Measurements from ENCODE around the gene ERV3-1.
A peak's percentile ranks its signal among the peaks of the same experiment; 100 is the strongest.
"Not testable (repeated sequence)": the region's sequence is repeated elsewhere in the genome, so short reads cannot be mapped to it uniquely, and the experiment has no call there.

The ERV3-1 gene

GRCh38 chr7:64999165-65000004 is 7.1 kb downstream of the ERV3-1 start:
- no peak for DNase-seq

DNA sequence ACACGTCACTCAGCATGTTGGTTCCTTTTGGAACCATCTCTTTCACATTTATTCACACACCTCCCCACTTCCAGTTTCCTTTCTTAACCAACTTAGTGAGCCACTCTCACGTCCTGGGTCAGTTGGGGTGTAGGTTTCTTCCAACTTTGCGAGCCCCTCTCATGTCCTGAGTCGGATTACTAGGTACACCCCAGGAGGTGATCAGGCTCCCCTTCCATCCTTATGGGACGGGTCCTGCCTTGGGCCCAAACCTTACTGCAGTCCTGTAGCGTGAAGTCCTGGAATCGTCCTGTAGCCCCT is 7.7 kb downstream of the ERV3-1 start:
- DNase-seq = no peak

- no peak for DNase-seq
Measured at GRCh38 chr7:64997927-64998391, 8.5 kb downstream of the ERV3-1 start.

DNA sequence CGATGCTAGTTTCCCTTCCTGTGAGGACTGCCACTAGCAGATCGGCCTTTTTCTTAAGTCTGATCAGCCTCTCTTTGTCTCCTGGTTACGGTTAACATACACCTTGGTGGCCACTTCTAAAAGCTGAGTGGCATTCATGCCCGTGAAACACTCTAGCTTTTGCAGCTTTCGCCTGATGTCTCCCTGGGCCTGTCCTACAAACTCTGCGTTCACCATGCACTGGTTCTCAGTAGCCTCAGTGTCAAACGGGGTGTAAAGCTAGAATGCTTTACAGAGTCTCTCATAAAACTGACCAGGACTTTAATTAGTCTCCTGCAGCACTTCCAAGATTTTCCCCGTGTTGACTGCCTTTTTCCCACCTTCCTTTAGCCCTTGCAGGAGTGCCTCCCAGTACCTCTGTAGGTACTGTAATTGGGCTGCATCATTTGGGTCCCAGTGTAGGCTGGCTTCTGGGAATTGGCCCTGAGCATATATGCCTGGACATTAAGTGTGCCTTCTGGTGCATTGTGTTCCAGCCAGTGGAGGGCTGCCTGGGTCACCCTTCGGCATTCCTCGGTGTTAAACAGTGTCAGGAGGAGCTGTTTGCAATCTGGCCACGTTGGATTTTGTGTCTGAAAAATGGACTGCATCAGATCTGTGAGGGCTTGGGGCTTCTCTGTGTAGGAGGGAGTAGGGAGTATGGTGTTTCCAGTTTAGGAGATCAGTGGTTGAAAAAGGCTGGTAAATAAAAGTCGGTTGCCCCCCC is 9.2 kb downstream of the ERV3-1 start:
- no peak for DNase-seq

- no peak for DNase-seq
Measured at GRCh38 chr7:64996305-64996704, 10.2 kb downstream of the ERV3-1 start.

GRCh38 chr7:64993901-64994300 is 12.6 kb downstream of the ERV3-1 start:
- no peak for DNase-seq

- DNase-seq = no peak
Measured at GRCh38 chr7:64992971-64993370, 13.5 kb downstream of the ERV3-1 start.

GRCh38 chr7:64990936-64991335 is 15.6 kb downstream of the ERV3-1 start, which contains the start of gene ZNF117:
ZNF117 (minus strand) TSS chr7:64991036.
- DNase-seq = no peak

DNA sequence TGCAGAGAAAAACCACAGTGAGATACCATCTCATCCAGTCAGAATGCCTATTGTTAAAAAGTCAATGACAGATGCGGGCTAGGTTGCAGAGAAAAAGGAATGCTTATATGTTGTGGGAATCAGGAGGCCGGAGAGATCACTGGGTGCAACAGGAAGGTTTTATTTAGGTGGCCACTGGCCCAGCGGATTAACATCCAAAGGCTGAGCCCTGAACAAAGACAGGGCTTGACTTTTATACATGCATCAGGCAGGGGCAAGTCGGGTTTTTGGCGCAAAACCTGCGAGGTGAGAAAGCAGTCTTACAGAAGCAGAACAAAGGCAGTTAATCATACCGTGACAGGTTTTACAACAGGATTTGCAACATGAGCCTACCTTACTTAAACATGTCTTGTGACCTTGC is 16.3 kb downstream of the ERV3-1 start:
- DNase-seq = no peak

DNA sequence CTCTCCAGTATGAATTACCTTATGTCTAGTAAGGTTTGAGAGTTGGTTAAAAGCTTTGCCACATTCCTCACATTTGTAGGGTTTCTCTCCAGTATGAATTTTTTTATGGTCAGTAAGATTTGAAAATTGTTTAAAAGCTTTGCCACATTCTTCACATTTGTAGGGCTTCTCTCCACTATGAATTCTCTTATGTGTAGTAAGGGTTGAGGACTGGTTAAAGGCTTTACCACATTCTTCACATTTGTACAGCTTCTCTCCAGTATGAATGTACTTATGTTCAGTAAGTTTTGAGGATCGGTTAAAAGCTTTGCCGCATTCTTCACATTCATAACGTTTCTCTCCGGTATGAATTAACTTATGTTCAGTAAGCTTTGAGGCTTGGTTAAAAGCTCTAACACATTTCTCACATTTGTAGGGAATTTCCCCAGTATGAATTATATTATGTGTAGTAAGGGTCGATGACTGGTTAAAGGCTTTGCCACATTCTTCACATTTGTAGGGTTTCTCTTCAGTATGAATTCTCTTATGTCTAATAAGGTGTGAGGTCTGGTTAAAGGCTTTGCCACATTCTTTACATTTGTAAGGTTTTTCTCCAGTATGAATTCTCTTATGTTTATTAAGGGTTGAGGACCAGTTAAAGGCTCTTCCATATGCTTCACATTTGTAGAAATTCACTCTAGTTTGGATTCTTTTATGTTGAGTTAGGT is 27.8 kb downstream of the ERV3-1 start:
- DNase-seq = no peak

DNA sequence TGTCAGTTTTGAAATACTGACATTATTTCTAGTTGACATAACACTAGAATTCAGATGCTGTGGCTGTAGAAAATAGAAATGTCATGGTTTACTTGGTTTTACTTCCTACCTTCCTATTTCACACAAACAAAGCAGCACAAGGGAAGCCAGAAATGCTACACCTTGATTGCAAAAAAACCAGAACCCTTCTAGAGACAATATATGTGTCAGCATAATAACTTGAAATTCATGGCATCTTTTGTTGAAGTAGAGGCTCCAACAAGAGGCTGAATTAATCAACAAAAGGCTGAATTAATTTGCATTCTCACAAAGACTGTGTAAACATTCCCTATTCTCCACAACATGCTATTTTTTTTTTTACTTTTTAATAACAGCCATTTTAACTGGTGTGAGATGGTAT is 40.9 kb downstream of the ERV3-1 start:
- DNase-seq = no peak

- no peak for DNase-seq
Measured at GRCh38 chr7:64959072-64959747, 47.3 kb downstream of the ERV3-1 start.

DNA sequence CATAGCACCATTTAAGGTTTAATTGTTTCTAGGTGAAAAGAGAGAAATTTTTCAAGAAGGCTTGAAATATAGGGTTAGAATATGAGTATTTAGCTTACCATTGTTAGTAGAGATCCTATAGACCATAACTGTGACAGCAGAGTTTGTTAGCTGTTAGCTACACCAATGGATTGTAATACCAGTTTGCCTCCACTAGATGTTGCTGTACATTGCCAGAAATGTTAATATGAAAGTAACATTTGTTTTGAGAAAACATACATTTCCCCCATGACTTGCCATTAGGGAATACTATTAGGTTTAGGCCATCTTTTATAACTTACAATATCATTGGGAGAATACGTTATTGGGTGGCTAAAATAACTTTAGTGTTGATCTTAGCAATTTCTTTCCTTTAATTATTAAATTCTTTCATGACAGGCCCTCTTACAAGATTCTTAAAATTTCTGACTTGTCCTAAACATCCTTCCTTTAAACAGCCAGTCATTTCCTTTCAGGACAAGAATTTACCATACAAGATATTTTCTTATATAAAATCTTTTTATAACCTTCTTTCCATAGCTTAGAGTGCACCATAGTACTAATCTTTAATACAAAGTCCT is 55.1 kb downstream of the ERV3-1 start:
- peak; percentile 6 for DNase-seq

DNA sequence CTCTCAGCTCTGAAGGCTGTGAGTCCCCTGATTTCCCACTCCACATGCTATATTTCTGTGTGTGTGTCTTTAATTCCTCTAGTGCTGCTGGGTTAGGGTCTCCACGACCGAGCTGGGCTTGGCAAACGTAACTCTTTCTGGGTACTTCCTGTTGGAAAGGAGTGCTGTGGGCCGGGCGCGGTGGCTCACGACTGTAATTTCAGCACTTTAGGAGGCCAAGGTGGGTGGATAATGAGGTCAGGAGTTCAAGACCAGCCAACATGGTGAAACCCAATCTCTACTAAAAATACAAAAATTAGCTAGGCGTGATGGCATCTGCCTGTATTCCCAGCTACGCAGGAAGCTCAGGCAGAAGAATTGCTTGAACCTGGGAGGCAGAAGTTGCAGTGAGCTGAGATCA is 55.8 kb downstream of the ERV3-1 start:
- not testable (repeated sequence) for DNase-seq

- not testable (repeated sequence) for DNase-seq
Measured at GRCh38 chr7:64948774-64949173, 57.7 kb downstream of the ERV3-1 start.

DNA sequence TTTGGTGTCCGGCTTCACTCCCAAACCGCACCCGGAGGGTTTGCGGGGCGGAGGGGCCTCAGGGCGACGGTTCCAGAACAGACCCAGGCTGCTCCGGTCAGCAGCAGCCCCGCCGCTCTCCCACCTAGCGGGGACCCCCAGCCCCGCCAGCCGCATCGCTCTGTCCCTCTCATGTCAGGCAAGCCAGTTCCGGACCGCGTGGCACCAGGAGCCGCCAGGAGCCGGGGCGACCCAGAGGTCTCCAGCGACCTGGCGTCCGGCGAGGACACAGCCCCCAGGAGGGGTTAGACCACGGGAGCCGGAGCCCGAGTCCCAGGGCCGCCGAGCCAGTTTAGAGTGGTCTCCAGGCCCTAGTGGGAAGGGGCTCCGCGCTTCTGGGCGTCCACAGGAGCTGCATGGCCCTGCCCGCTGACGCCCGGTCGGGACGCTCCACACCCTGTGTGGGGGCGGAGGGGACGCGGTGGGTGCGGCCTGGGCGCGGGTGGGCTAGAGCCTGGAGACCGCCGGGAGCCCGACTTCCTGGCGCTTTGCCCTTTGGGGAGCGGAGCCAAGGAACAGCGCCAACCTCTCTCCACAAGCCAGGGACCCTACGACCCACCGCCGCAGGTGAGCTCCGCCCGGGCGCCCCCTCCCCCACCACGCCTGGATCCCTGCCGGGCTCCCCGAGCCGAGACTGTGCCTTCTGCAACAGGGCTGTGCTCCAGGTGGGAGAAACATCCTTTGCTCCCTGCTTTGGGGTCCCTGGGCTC is 59.1 kb downstream of the ERV3-1 start:
- DNase-seq = peak; percentile 13

GRCh38 chr7:64946772-64947171 is 59.7 kb downstream of the ERV3-1 start:
- peak; percentile 15 for DNase-seq

- no peak for DNase-seq
Measured at GRCh38 chr7:64945503-64946175, 60.8 kb downstream of the ERV3-1 start.

- DNase-seq = not testable (repeated sequence)
Measured at GRCh38 chr7:64944667-64945502, 61.6 kb downstream of the ERV3-1 start.
